UCSD-AML1 (cell line): Measurements from ENCODE around the gene HMCN1.

Experiments
- DNase-seq: peaks from one replicate; lab custom pipeline; 2025; ENCODE audit not compliant: unreplicated experiment; lab: John Stamatoyannopoulos, UW

HMCN1 gene

DNA sequence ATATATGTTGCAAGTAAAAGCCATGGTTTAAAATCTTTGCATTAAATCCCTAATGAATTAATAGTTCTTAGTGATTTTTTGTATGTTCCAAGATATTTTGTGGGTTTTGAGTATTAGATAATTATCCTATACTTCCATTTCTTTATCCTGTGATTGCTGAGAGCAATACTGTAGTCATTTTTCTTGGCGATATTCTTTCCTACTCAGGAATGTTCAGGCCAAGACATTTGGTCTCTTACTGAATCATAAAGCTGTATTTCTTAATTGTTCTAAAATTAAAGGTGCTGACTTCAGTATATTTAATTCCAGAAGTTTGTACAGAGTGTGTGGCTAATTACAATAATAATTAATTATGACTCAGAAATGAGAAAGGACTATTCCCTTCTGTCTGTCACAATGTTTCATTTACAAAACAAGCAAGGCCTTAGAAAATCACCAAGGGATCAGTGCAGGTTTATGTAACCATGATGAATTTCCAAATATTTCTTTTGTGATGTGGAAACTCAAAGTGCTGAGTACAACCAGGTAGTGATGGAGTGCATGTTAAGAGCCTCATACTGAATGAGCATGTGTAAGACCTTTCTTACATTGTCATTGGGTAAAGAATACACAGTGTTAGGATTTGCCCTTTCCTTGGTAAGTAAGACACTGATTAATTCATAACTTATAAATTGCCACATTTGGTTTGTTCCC lies 161.2 kb downstream of the HMCN1 start:
- DNase-seq = no peak

DNA sequence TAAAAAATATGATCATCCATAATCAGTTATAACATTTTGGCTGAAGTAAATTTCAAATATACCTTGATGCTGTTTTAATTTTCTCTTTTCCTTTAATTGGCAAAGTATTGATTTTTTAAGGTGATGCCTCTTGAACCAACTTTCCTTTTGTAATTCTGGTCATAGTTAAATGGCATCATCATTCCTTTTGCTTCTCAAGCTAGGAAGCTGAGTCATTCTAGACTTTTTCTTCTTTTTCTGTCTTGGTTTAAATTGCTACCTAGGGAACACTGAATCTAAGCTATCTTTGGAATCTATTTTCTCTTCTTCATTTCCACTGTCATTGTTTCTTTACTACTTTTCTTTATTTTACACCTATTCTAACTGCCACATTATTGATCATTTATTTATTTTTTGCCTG lies 162.7 kb downstream of the HMCN1 start:
- no peak for DNase-seq

- DNase-seq = no peak
Observed at GRCh38 chr1:185906186-185906585, 172.0 kb downstream of the HMCN1 start.

DNA sequence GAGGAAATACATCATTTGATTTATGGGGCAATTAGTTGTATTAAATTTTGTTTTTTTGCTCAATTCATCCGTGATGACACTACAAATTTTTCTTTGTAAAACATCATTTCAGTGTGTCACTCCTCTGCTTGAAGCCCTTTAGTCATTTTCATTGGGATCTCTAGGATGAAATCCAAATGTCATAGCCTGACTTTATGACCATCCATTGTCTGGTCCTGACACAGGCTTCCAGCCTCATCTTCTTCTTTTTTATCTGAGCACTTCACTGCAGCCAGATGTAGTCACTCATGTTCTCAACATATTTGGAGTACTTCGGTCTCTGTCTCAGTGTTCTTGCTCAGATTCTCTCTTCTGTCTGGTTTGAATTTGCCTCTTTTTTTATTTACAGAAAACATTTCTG lies 173.1 kb downstream of the HMCN1 start:
- no peak for DNase-seq

DNA sequence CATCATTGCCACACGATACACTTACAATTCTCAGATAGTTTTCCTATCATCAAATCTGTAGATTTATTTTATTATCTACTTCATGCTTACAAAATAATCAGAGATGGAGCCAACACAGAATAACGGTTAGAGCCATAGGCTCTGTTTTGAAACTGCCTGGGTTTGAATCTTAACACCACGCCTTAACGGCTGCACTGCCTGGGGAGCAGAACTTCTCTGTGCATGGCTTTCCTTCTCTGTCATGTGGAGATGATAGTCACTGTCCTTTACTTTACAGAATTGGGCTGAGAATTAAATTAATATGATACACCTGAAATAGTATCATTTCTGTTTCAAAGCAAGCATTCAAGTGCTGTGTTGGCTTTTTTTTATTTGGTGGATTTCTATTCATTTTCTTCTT lies 177.8 kb downstream of the HMCN1 start:
- DNase-seq = no peak

- no peak for DNase-seq
Observed at GRCh38 chr1:185912504-185912903, 178.3 kb downstream of the HMCN1 start.

DNA sequence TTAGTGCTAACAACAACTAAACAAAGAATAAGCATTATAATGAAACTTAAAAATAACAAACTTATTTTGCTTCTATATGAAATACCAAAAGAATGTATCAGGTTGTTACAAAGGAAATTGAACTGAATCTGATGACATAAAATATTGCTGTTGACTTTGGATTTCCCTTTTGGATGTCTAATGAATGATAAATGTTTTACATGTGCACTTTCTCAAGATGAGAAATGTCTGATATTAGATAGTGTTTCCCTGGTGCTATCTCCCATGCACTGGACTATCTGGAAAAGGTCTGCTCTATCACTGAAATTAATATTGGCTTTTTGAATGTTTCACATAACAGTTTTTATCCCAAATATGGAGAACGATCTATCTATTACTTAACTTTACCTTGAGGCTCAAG lies 179.9 kb downstream of the HMCN1 start:
- DNase-seq = no peak

DNA sequence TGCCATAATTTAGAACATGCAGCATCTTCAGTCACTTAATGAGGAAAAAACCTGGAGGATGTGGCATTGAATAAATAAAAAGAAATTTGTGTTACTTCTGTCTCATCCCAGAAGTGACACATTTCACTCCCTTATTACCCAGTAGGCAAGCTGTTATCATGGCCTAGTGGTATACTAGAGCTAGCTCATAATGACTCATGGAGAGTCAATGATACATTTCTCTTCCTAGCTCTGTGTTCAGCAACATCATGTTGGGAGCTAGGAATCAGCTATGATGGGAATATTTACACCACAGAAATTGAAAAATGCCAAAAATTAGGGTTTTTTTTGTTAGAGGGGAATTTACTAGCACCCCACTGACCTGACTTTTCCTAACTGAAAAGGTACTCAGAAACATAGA lies 182.7 kb downstream of the HMCN1 start:
- DNase-seq = no peak

GRCh38 chr1:185917646-185918045 lies 183.5 kb downstream of the HMCN1 start:
- no peak for DNase-seq

- DNase-seq = no peak
Observed at GRCh38 chr1:185920602-185921001, 186.4 kb downstream of the HMCN1 start.

GRCh38 chr1:185921636-185922035 lies 187.4 kb downstream of the HMCN1 start:
- no peak for DNase-seq

GRCh38 chr1:185926588-185926987 lies 192.4 kb downstream of the HMCN1 start:
- no peak for DNase-seq

- no peak for DNase-seq
Observed at GRCh38 chr1:185929776-185930175, 195.6 kb downstream of the HMCN1 start.

GRCh38 chr1:185931438-185931837 lies 197.2 kb downstream of the HMCN1 start:
- DNase-seq = no peak

GRCh38 chr1:185933580-185933979 lies 199.4 kb downstream of the HMCN1 start:
- no peak for DNase-seq

DNA sequence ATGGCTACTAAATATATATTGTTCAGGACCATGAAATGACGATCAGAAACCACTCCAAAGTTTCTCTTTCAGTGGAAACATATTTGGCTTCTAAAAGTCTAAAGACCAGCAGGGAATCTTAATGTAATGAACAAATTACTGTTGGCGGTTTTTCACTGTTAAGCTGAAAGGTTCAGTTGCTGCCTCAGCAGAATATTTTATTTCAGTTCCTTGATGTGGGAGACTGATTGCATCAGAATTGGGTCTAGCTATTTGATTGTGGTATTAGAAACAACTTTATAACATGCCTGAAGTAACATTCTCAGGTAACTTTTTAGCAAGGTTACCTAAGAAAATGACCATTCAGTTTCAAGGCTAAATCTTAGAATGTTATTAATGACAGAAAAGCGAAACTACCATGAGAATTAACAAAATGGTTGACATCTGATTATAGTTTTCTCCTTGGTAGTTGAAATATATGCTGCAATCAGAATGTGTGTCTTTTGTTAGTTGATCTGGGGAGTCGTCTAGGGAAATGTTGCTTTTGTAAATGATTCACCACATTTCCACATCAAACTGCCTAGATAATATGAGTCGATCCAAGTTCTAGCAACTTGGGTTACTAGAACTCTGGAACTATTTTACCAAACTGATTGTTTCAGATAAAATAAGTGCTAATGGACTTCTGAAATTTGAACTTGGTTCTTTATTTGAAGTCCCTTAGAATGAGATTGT lies 200.4 kb downstream of the HMCN1 start:
- DNase-seq = no peak

- no peak for DNase-seq
Observed at GRCh38 chr1:185935360-185935759, 201.2 kb downstream of the HMCN1 start.

DNA sequence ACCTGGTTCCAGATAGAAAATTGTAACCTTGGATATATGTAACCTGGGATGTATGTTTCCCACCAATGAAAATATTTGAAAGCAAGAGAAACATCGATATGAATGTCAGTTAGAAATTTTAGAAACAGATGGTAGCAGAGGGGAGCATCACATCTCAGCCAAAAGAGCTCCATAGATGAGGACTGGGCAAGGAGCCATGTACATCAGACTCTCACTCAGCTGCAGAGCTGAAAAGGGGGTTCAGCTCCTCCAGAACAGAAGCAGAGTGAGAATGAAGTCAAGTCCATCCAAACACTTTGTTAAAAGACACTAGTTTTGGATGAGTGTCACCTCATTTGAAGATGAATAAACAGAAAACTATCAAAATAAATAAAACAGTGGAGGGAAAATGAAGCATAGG lies 202.4 kb downstream of the HMCN1 start:
- DNase-seq = no peak

- no peak for DNase-seq
Observed at GRCh38 chr1:185938396-185938795, 204.2 kb downstream of the HMCN1 start.

DNA sequence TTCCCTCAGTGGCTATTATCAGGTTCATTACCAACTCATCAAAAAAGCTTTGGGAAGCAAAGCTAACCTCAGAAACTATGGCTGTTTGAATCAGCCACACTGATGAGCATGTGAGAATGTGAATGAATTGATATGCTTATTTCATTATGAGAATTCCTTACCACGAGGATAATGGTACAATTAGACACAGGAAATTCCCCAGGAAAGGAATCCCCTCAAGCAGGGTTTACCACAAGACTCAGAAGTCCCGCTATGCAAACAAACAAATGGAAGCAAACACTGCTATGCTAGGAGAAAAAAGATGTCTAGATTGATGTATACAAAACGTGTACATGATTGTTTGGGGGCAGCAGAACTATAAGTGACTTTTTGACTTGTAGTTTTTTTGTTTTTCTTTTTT lies 205.0 kb downstream of the HMCN1 start:
- DNase-seq = no peak

DNA sequence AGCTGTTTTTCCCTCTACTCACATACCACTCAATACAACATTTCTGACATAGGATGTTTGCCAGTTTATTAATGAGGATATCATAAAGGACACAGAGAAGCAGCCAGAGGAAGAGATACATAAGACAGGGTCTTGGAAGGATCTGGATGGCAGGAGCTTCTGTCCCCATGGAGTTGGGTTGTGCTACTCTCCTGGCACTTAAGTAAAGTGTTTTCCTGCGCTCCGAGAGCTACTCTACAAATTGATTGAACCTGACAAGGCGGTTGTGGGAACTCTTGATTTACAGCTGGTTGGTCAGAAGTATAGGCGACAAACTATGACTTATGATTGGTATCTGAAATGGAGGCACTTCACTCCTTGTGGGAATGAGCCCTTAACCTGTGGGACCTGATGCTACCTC lies 208.8 kb downstream of the HMCN1 start:
- no peak for DNase-seq

DNA sequence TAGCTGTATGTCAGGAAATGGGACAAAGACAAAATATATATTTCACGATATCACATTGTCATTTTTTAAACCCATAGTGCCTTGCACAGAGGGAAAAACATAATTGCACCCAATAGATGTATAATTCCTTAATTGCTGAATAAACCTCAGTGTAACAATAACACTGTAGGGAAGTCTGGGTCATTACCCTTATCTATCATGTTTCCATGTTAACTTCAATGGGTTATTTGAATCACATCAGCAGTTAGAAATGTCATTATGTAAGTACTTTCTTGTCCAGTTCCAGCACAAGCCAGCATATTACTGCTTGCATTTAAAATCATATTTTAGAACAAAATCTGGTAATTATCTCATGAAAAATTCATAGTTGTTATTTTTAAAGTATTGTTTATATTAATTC lies 222.7 kb downstream of the HMCN1 start:
- no peak for DNase-seq
